ENCODE data around the gene NSMCE1.

DNA sequence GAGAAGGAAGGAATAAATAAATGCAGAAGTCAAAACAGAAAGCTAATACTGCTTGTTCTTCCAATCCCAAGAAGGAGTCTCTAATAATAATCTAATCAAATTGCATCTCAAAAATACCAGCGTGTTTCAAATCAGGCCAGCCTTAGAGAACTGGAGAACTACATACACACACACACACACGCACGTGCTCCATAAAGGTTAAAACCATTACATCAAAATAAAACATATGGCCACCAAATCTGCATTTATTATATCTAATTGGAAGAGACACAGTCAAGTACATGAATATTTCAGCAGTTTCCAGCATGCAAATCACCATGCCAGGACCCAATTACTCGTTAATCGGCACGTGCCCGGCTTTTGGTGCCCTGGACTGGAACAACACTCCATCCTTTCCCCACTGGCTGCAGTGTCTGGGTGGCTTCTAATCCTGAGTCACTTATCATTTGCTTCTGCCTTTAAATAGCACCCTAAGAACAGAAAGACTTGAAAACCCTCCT lies 85.6 kb downstream of the NSMCE1 start:
- TF ChIP-seq GABPA (IDR thresholded peaks at IDR 0.05; ENCODE audit: low read depth) (no peak), POLR2AphosphoS5 (IDR thresholded peaks at IDR 0.05; ENCODE audit: low read depth) (no peak), SPI1 (IDR thresholded peaks at IDR 0.05; ENCODE audit: borderline replicate concordance, low read depth) (no peak)
- TF ChIP-seq, protein P1, sequence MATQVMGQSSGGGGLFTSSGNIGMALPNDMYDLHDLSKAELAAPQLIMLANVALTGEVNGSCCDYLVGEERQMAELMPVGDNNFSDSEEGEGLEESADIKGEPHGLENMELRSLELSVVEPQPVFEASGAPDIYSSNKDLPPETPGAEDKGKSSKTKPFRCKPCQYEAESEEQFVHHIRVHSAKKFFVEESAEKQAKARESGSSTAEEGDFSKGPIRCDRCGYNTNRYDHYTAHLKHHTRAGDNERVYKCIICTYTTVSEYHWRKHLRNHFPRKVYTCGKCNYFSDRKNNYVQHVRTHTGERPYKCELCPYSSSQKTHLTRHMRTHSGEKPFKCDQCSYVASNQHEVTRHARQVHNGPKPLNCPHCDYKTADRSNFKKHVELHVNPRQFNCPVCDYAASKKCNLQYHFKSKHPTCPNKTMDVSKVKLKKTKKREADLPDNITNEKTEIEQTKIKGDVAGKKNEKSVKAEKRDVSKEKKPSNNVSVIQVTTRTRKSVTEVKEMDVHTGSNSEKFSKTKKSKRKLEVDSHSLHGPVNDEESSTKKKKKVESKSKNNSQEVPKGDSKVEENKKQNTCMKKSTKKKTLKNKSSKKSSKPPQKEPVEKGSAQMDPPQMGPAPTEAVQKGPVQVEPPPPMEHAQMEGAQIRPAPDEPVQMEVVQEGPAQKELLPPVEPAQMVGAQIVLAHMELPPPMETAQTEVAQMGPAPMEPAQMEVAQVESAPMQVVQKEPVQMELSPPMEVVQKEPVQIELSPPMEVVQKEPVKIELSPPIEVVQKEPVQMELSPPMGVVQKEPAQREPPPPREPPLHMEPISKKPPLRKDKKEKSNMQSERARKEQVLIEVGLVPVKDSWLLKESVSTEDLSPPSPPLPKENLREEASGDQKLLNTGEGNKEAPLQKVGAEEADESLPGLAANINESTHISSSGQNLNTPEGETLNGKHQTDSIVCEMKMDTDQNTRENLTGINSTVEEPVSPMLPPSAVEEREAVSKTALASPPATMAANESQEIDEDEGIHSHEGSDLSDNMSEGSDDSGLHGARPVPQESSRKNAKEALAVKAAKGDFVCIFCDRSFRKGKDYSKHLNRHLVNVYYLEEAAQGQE (IDR thresholded peaks at IDR 0.05; ENCODE audit: insufficient replicate concordance, low read depth), result no peak
- TF ChIP-seq, protein P2, sequence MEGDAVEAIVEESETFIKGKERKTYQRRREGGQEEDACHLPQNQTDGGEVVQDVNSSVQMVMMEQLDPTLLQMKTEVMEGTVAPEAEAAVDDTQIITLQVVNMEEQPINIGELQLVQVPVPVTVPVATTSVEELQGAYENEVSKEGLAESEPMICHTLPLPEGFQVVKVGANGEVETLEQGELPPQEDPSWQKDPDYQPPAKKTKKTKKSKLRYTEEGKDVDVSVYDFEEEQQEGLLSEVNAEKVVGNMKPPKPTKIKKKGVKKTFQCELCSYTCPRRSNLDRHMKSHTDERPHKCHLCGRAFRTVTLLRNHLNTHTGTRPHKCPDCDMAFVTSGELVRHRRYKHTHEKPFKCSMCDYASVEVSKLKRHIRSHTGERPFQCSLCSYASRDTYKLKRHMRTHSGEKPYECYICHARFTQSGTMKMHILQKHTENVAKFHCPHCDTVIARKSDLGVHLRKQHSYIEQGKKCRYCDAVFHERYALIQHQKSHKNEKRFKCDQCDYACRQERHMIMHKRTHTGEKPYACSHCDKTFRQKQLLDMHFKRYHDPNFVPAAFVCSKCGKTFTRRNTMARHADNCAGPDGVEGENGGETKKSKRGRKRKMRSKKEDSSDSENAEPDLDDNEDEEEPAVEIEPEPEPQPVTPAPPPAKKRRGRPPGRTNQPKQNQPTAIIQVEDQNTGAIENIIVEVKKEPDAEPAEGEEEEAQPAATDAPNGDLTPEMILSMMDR (IDR thresholded peaks at IDR 0.05; ENCODE audit: insufficient read depth, low read length), result no peak
